ENCODE results near the gene CEP43. TPM values are rescaled to one million over a fixed set of nuclear protein-coding genes. Genes with fewer than 3 reads are reported as not detected.

Gene CEP43
- total RNA-seq, 1 experiment from 2014 or later, result 37.0 TPM

GRCh38 chr6:166959911-166960608 is 39.1 kb upstream of the CEP43 start:
- H3K4me1 Mint-ChIP-seq (ENCODE audit: low read depth, unreplicated experiment), result peaks cover 24% of the 10 kb centered on the region
- intact Hi-C loops (cut with micrococcal nuclease; ENCODE audit: unreplicated experiment), result loop anchor here (5.0 kb wide), 1 partner anchor 98 kb away; no protein-coding TSS in a partner anchor
- H3K4me1 ChIP-seq, result peaks cover 29% of the 10 kb centered on the region

GRCh38 chr6:166960609-166960978 is 38.6 kb upstream of the CEP43 start:
- no peaks in the 10 kb centered on the region for H3K27me3 Mint-ChIP-seq (ENCODE audit: insufficient read depth, unreplicated experiment)
- no TSS peak for BruUV-seq (replicated peaks)
- Histone ChIP-seq H3K4me3 (ENCODE audit: low read depth, low read length) (no peak overlapping the region), H3K9me3 (peaks cover 2% of the 10 kb centered on the region; the same call in 1 of the 2 replicates), H3K4me1 (peaks cover 25% of the 10 kb centered on the region), H3K27me3 (replicated peaks; ENCODE audit: control insufficient read depth, insufficient read depth, low read length) (no peaks in the 10 kb centered on the region), H3K36me3 (ENCODE audit: control insufficient read depth, insufficient read depth, low read length) (no peaks in the 10 kb centered on the region)
- POLR2A ChIA-PET, result no interaction called here
- DNase-seq, result no peak
- H3K4me3 Mint-ChIP-seq (ENCODE audit: unreplicated experiment), result no peak overlapping the region
- H3K36me3 Mint-ChIP-seq (ENCODE audit: insufficient read depth, unreplicated experiment), result peaks cover 15% of the 10 kb centered on the region
- H3K27ac Mint-ChIP-seq (ENCODE audit: unreplicated experiment), result no peak overlapping the region
- no peak for TF ChIP-seq CTCF (IDR thresholded peaks at IDR 0.05; ENCODE audit: insufficient read depth in 1 of 2, low read depth in 1 of 2, low read length in 1 of 2, severe bottlenecking in 1 of 2, unreplicated experiment in 1 of 2)
- CTCF ChIA-PET, result no interaction called here
- H3K4me1 Mint-ChIP-seq (ENCODE audit: low read depth, unreplicated experiment), result peaks cover 24% of the 10 kb centered on the region
- H3K9me3 Mint-ChIP-seq (ENCODE audit: unreplicated experiment), result peaks cover 7% of the 10 kb centered on the region
- intact Hi-C loops (cut with micrococcal nuclease; ENCODE audit: unreplicated experiment), result no loop called here

More at GRCh38 chr6:166959911-166960608, 39.1 kb upstream of the CEP43 start:
- H3K27ac Mint-ChIP-seq (ENCODE audit: unreplicated experiment), result no peak overlapping the region
- BruUV-seq (replicated peaks), result no TSS peak
- H3K4me3 Mint-ChIP-seq (ENCODE audit: unreplicated experiment), result no peak overlapping the region
- no peaks in the 10 kb centered on the region for H3K36me3 ChIP-seq (ENCODE audit: control insufficient read depth, insufficient read depth, low read length)
- DNase-seq, result no peak
- peaks cover 7% of the 10 kb centered on the region for H3K9me3 Mint-ChIP-seq (ENCODE audit: unreplicated experiment)
- peaks cover 2% of the 10 kb centered on the region; the same call in 1 of the 2 replicates for H3K9me3 ChIP-seq
- H3K27me3 Mint-ChIP-seq (ENCODE audit: insufficient read depth, unreplicated experiment), result no peaks in the 10 kb centered on the region
- CTCF ChIA-PET, result no interaction called here
- no peaks in the 10 kb centered on the region for H3K27me3 ChIP-seq (replicated peaks; ENCODE audit: control insufficient read depth, insufficient read depth, low read length)
- H3K4me3 ChIP-seq (ENCODE audit: low read depth, low read length), result no peak overlapping the region
- no peak for TF ChIP-seq CTCF (IDR thresholded peaks at IDR 0.05; ENCODE audit: insufficient read depth in 1 of 2, low read depth in 1 of 2, low read length in 1 of 2, severe bottlenecking in 1 of 2, unreplicated experiment in 1 of 2)
- POLR2A ChIA-PET, result no interaction called here
- H3K36me3 Mint-ChIP-seq (ENCODE audit: insufficient read depth, unreplicated experiment), result peaks cover 20% of the 10 kb centered on the region

GRCh38 chr6:166966268-166966667 is 32.9 kb upstream of the CEP43 start:
- Mint-ChIP-seq H3K4me1 (ENCODE audit: low read depth, unreplicated experiment) (peaks cover 7% of the 10 kb centered on the region), H3K4me3 (ENCODE audit: unreplicated experiment) (no peak overlapping the region), H3K27ac (ENCODE audit: unreplicated experiment) (no peak overlapping the region), H3K36me3 (ENCODE audit: insufficient read depth, unreplicated experiment) (peaks cover 9% of the 10 kb centered on the region), H3K27me3 (ENCODE audit: insufficient read depth, unreplicated experiment) (no peaks in the 10 kb centered on the region), H3K9me3 (ENCODE audit: unreplicated experiment) (peaks cover 26% of the 10 kb centered on the region)
- ChIA-PET CTCF (no interaction called here), POLR2A (no interaction called here)
- peaks cover 2% of the 10 kb centered on the region; the same call in 1 of the 2 replicates for H3K9me3 ChIP-seq
- no peak for TF ChIP-seq CTCF (IDR thresholded peaks at IDR 0.05; ENCODE audit: insufficient read depth in 1 of 2, low read depth in 1 of 2, low read length in 1 of 2, severe bottlenecking in 1 of 2, unreplicated experiment in 1 of 2)
- H3K4me3 ChIP-seq (ENCODE audit: low read depth, low read length), result no peak overlapping the region
- DNase-seq, result no peak
- H3K4me1 ChIP-seq, result 0 out of 2 replicates have a peak, but pooled peaks cover 6% of the 10 kb centered on the region
- intact Hi-C loops (cut with micrococcal nuclease; ENCODE audit: unreplicated experiment), result no loop called here
- H3K27me3 ChIP-seq (replicated peaks; ENCODE audit: control insufficient read depth, insufficient read depth, low read length), result no peaks in the 10 kb centered on the region
- BruUV-seq (replicated peaks), result no TSS peak
- H3K36me3 ChIP-seq (ENCODE audit: control insufficient read depth, insufficient read depth, low read length), result no peaks in the 10 kb centered on the region
